ENCODE data around the gene MAP2K6.

DNA sequence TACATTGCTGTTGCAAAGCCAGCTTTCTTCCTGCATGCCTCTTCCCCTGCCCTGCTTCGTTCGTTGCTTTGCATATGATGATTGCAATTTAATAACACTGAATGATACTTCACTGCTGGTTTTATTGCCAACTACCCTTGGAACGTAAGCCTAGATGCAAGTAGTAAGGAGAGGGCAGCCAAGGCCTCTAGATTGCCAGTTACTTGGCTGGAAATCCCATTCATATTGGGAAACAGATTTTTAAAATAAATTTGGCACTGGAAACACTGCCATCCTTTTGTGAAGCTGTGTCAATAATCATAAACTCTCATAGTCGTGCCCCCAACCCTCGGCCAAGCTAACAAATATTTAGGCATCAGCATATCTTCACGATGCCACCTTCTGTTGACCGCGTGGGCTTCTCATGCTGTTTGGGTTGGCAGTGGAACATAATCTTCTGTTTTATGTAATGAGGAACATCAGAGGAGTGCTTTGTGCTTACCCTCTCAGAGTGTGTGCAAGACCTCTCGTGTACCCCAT, 86.5 kb downstream of the MAP2K6 start:
- no peak for TF ChIP-seq EZH2phosphoT487 (IDR thresholded peaks at IDR 0.05; ENCODE audit: insufficient read depth, low read depth)
- TF ChIP-seq EZH2 (IDR thresholded peaks at IDR 0.05; ENCODE audit: insufficient read depth, poor library complexity, severe bottlenecking) = no peak
